ENCODE measurements around the gene SH3GLB1.

SH3GLB1 gene

DNA sequence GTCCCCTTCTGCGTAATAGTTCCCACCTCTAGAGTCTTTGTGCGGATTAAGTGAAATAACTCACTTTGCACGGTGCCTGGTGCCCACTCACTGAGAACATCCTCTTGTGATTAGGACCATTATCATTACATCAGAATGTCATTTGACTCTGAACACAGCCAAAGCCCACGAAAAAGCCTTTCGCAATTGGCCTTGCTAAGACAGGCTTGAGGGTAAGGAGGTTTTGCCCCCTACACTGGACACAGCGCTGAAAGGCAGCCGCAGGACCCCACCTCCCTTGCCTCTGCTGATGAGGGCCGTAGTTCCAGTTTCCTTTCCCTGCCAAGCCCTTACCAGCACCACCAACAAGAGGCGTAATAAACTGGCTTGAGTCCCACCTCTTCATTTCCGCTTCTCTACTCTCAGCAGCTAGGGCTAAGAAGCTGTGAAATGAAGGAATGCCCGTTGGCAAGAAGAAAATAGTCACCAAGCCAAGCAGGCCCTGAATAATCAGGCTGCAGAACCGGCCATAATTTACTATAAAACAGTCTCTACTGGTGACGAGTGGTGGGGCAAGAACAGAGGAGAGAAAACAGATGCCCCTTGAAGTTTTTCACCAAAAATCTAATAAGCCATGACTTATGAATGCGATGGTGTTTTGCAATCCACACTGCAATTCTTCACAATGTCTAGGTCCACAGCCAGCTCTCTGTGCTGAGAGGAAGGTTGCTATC, 53.1 kb downstream of the SH3GLB1 start:
- no peak overlapping the region for H3K4me3 ChIP-seq (ENCODE audit: low read length)
- no peaks in the 10 kb centered on the region for H3K36me3 ChIP-seq (ENCODE audit: insufficient read depth, low read depth, low read length)
- no peaks in the 10 kb centered on the region for H3K27me3 ChIP-seq (ENCODE audit: insufficient read depth, low read length)
- no peaks in the 10 kb centered on the region for H3K9me3 ChIP-seq (ENCODE audit: insufficient read depth, low read depth, low read length)
- peaks cover 9% of the 10 kb centered on the region; the same call in 1 of the 2 replicates for H3K4me1 ChIP-seq (ENCODE audit: insufficient read depth, low read length)
- no peak overlapping the region for H3K9ac ChIP-seq (ENCODE audit: low read depth, low read length)
- H3K27ac ChIP-seq (ENCODE audit: low read length) = no peak overlapping the region

GRCh38 chr1:86758570-86758969, 54.2 kb downstream of the SH3GLB1 start:
- no peaks in the 10 kb centered on the region for H3K27me3 ChIP-seq (ENCODE audit: insufficient read depth, low read length)
- H3K4me1 ChIP-seq (ENCODE audit: insufficient read depth, low read length) = peaks cover 9% of the 10 kb centered on the region; the same call in 1 of the 2 replicates
- H3K9ac ChIP-seq (ENCODE audit: low read depth, low read length) = no peak overlapping the region
- no peaks in the 10 kb centered on the region for H3K36me3 ChIP-seq (ENCODE audit: insufficient read depth, low read depth, low read length)
- H3K27ac ChIP-seq (ENCODE audit: low read length) = no peak overlapping the region
- no peaks in the 10 kb centered on the region for H3K9me3 ChIP-seq (ENCODE audit: insufficient read depth, low read depth, low read length)
- no peak overlapping the region for H3K4me3 ChIP-seq (ENCODE audit: low read length)

DNA sequence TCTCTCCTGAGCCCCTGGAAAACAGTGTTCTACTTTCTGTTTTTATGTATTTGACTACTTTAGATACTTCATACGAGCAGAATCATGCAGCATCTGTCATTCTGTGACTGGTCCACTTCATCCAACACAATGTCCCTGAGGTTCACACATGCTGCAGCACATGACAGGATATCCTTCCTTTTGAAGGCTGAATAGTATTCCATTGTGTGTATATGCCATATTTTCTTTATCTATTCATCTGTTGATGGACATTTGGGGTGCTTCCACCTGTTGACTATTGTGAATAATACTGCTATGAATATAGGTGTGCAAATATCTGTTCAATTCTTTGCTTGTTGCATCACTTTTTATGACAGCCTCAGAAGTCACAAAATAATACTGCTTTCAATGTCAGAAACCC, 55.8 kb downstream of the SH3GLB1 start:
- Histone ChIP-seq H3K36me3 (ENCODE audit: insufficient read depth, low read depth, low read length) (no peaks in the 10 kb centered on the region), H3K9ac (ENCODE audit: low read depth, low read length) (no peak overlapping the region), H3K27me3 (ENCODE audit: insufficient read depth, low read length) (no peaks in the 10 kb centered on the region), H3K9me3 (ENCODE audit: insufficient read depth, low read depth, low read length) (no peaks in the 10 kb centered on the region), H3K27ac (ENCODE audit: low read length) (no peak overlapping the region), H3K4me3 (ENCODE audit: low read length) (no peak overlapping the region), H3K4me1 (ENCODE audit: insufficient read depth, low read length) (no peaks in the 10 kb centered on the region)

DNA sequence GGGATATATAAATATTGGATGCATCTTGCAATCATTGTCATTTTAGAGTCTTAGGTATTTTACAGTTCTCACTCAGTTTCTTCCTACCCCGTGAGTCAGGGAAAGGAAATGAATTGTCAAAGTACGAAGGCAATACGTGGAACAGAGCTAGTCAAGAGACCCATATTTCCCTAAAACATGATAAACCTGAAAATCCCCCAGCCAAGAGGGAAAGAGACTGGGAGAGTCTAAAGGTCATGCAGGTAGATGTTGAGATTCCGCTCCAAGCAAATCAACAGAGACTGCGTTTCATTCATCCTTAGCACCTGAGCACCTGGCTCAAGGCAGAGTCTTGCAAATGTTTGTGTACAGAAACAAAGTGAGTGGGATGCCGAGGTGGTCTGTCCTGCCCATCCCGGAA, 58.0 kb downstream of the SH3GLB1 start:
- no peak overlapping the region for H3K4me3 ChIP-seq (ENCODE audit: low read length)
- H3K9ac ChIP-seq (ENCODE audit: low read depth, low read length) = no peak overlapping the region
- no peaks in the 10 kb centered on the region for H3K27me3 ChIP-seq (ENCODE audit: insufficient read depth, low read length)
- H3K27ac ChIP-seq (ENCODE audit: low read length) = no peak overlapping the region
- no peaks in the 10 kb centered on the region for H3K9me3 ChIP-seq (ENCODE audit: insufficient read depth, low read depth, low read length)
- no peaks in the 10 kb centered on the region for H3K36me3 ChIP-seq (ENCODE audit: insufficient read depth, low read depth, low read length)
- H3K4me1 ChIP-seq (ENCODE audit: insufficient read depth, low read length) = no peaks in the 10 kb centered on the region

DNA sequence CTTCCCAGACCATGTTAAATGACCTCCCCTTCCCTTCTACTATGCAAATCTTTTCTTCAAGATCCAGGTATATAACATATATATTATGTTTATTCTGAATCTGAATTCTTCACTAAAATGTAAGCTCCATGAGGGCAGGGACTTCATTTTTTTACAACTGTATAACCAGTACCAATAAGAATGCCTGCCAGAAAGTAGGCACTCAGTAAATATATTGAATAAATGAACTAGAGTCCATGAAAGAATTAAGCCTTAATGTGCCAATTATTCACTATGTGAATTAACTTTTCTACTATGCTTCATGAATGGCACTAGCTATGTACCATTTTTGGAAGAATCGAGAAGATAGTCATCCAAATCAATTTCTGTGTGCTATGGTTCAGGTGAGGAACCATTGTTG, 60.1 kb downstream of the SH3GLB1 start:
- Histone ChIP-seq H3K4me3 (ENCODE audit: low read length) (no peak overlapping the region), H3K9me3 (ENCODE audit: insufficient read depth, low read depth, low read length) (peaks cover 3% of the 10 kb centered on the region; the same call in 1 of the 2 replicates), H3K36me3 (ENCODE audit: insufficient read depth, low read depth, low read length) (no peaks in the 10 kb centered on the region), H3K27me3 (ENCODE audit: insufficient read depth, low read length) (no peaks in the 10 kb centered on the region), H3K27ac (ENCODE audit: low read length) (no peak overlapping the region), H3K4me1 (ENCODE audit: insufficient read depth, low read length) (no peaks in the 10 kb centered on the region), H3K9ac (ENCODE audit: low read depth, low read length) (no peak overlapping the region)

- H3K9ac ChIP-seq (ENCODE audit: low read depth, low read length) = no peak overlapping the region
- H3K27ac ChIP-seq (ENCODE audit: low read length) = no peak overlapping the region
- H3K36me3 ChIP-seq (ENCODE audit: insufficient read depth, low read depth, low read length) = no peaks in the 10 kb centered on the region
Observed at GRCh38 chr1:86765073-86765472, 60.7 kb downstream of the SH3GLB1 start.

GRCh38 chr1:86765674-86766073, 61.3 kb downstream of the SH3GLB1 start:
- no peaks in the 10 kb centered on the region for H3K36me3 ChIP-seq (ENCODE audit: insufficient read depth, low read depth, low read length)
- H3K27ac ChIP-seq (ENCODE audit: low read length) = no peak overlapping the region
- no peaks in the 10 kb centered on the region for H3K27me3 ChIP-seq (ENCODE audit: insufficient read depth, low read length)
- no peak overlapping the region for H3K4me3 ChIP-seq (ENCODE audit: low read length)
- H3K9ac ChIP-seq (ENCODE audit: low read depth, low read length) = no peak overlapping the region
- no peaks in the 10 kb centered on the region for H3K4me1 ChIP-seq (ENCODE audit: insufficient read depth, low read length)
- peaks cover 3% of the 10 kb centered on the region; the same call in 1 of the 2 replicates for H3K9me3 ChIP-seq (ENCODE audit: insufficient read depth, low read depth, low read length)

More at GRCh38 chr1:86765073-86765472, 60.7 kb downstream of the SH3GLB1 start:
- Histone ChIP-seq H3K4me1 (ENCODE audit: insufficient read depth, low read length) (no peaks in the 10 kb centered on the region), H3K9me3 (ENCODE audit: insufficient read depth, low read depth, low read length) (peaks cover 3% of the 10 kb centered on the region; the same call in 1 of the 2 replicates), H3K4me3 (ENCODE audit: low read length) (no peak overlapping the region), H3K27me3 (ENCODE audit: insufficient read depth, low read length) (no peaks in the 10 kb centered on the region)

- Histone ChIP-seq H3K36me3 (ENCODE audit: insufficient read depth, low read depth, low read length) (no peaks in the 10 kb centered on the region), H3K27ac (ENCODE audit: low read length) (no peak overlapping the region), H3K27me3 (ENCODE audit: insufficient read depth, low read length) (no peaks in the 10 kb centered on the region), H3K9ac (ENCODE audit: low read depth, low read length) (no peak overlapping the region), H3K9me3 (ENCODE audit: insufficient read depth, low read depth, low read length) (peaks cover 3% of the 10 kb centered on the region; the same call in 1 of the 2 replicates), H3K4me1 (ENCODE audit: insufficient read depth, low read length) (peaks cover under 1% of the 10 kb centered on the region; the same call in 1 of the 2 replicates), H3K4me3 (ENCODE audit: low read length) (no peak overlapping the region)
Observed at GRCh38 chr1:86768554-86768953, 64.2 kb downstream of the SH3GLB1 start.

- no peak overlapping the region for H3K9ac ChIP-seq (ENCODE audit: low read depth, low read length)
- H3K27ac ChIP-seq (ENCODE audit: low read length) = no peak overlapping the region
- H3K9me3 ChIP-seq (ENCODE audit: insufficient read depth, low read depth, low read length) = peaks cover 3% of the 10 kb centered on the region; the same call in 1 of the 2 replicates
- no peaks in the 10 kb centered on the region for H3K36me3 ChIP-seq (ENCODE audit: insufficient read depth, low read depth, low read length)
- no peaks in the 10 kb centered on the region for H3K27me3 ChIP-seq (ENCODE audit: insufficient read depth, low read length)
- no peak overlapping the region for H3K4me3 ChIP-seq (ENCODE audit: low read length)
- H3K4me1 ChIP-seq (ENCODE audit: insufficient read depth, low read length) = peaks cover 5% of the 10 kb centered on the region
Observed at GRCh38 chr1:86769065-86769464, 64.7 kb downstream of the SH3GLB1 start.

GRCh38 chr1:86773341-86774288, 69.2 kb downstream of the SH3GLB1 start:
- Histone ChIP-seq H3K27ac (ENCODE audit: low read length) (no peak overlapping the region), H3K9me3 (ENCODE audit: insufficient read depth, low read depth, low read length) (no peaks in the 10 kb centered on the region), H3K9ac (ENCODE audit: low read depth, low read length) (peak overlapping the region; percentile 24; the same call in 1 of the 2 replicates), H3K4me3 (ENCODE audit: low read length) (no peak overlapping the region), H3K36me3 (ENCODE audit: insufficient read depth, low read depth, low read length) (no peaks in the 10 kb centered on the region), H3K4me1 (ENCODE audit: insufficient read depth, low read length) (peaks cover 16% of the 10 kb centered on the region), H3K27me3 (ENCODE audit: insufficient read depth, low read length) (no peaks in the 10 kb centered on the region)

- no peak overlapping the region for H3K4me3 ChIP-seq (ENCODE audit: low read length)
- H3K36me3 ChIP-seq (ENCODE audit: insufficient read depth, low read depth, low read length) = no peaks in the 10 kb centered on the region
- no peaks in the 10 kb centered on the region for H3K27me3 ChIP-seq (ENCODE audit: insufficient read depth, low read length)
- H3K9me3 ChIP-seq (ENCODE audit: insufficient read depth, low read depth, low read length) = no peaks in the 10 kb centered on the region
- H3K27ac ChIP-seq (ENCODE audit: low read length) = no peak overlapping the region
- H3K4me1 ChIP-seq (ENCODE audit: insufficient read depth, low read length) = peaks cover 16% of the 10 kb centered on the region
- peak overlapping the region; percentile 24; the same call in 1 of the 2 replicates for H3K9ac ChIP-seq (ENCODE audit: low read depth, low read length)
Observed at GRCh38 chr1:86774305-86775295, 70.2 kb downstream of the SH3GLB1 start.
